ENCODE results near the gene XRCC2. TPM values are rescaled to one million over a fixed set of nuclear protein-coding genes. Genes with fewer than 3 reads are reported as not detected.

Gene XRCC2
- total RNA-seq, 1 donor from 2014 or later = 1.7 TPM

- no peaks in the 10 kb centered on the region for H3K4me1 ChIP-seq
- no peak overlapping the region for H3K27ac ChIP-seq
- H3K9me3 ChIP-seq = no peaks in the 10 kb centered on the region
- no peaks in the 10 kb centered on the region for H3K27me3 ChIP-seq
- H3K36me3 ChIP-seq = no peaks in the 10 kb centered on the region
- DNase-seq (ENCODE audit: extremely low spot score in 2 of 2) = no peak
- no peak overlapping the region for H3K4me3 ChIP-seq
- TF ChIP-seq POLR2AphosphoS5 (IDR thresholded peaks at IDR 0.05; ENCODE audit: insufficient read depth in 1 of 2, low read depth in 1 of 2) (no peak), CTCF (IDR thresholded peaks at IDR 0.05) (no peak), POLR2A (IDR thresholded peaks at IDR 0.05) (no peak)
- intact Hi-C loops (cut with DNase I) = no loop called here
Observed at GRCh38 chr7:152640829-152641228, 35.1 kb downstream of the XRCC2 start.

GRCh38 chr7:152637920-152638580, 37.9 kb downstream of the XRCC2 start:
- DNase-seq (ENCODE audit: extremely low spot score in 2 of 2) = no peak
- intact Hi-C loops (cut with DNase I) = no loop called here
- Histone ChIP-seq H3K36me3 (no peaks in the 10 kb centered on the region), H3K27me3 (no peaks in the 10 kb centered on the region), H3K9me3 (no peaks in the 10 kb centered on the region), H3K4me1 (no peaks in the 10 kb centered on the region), H3K4me3 (no peak overlapping the region), H3K27ac (no peak overlapping the region)
- TF ChIP-seq POLR2A (IDR thresholded peaks at IDR 0.05) (no peak), CTCF (IDR thresholded peaks at IDR 0.05) (no peak), POLR2AphosphoS5 (IDR thresholded peaks at IDR 0.05; ENCODE audit: insufficient read depth in 1 of 2, low read depth in 1 of 2) (no peak)

GRCh38 chr7:152637161-152637560, 38.8 kb downstream of the XRCC2 start:
- intact Hi-C loops (cut with DNase I) = no loop called here
- no peak overlapping the region for H3K4me3 ChIP-seq
- no peaks in the 10 kb centered on the region for H3K4me1 ChIP-seq

GRCh38 chr7:152636441-152636840, 39.5 kb downstream of the XRCC2 start:
- Histone ChIP-seq H3K4me1 (no peaks in the 10 kb centered on the region), H3K4me3 (no peak overlapping the region), H3K27ac (no peak overlapping the region), H3K27me3 (no peaks in the 10 kb centered on the region), H3K36me3 (no peaks in the 10 kb centered on the region), H3K9me3 (no peaks in the 10 kb centered on the region)
- intact Hi-C loops (cut with DNase I) = no loop called here
- no peak for DNase-seq (ENCODE audit: extremely low spot score in 2 of 2)
- TF ChIP-seq POLR2AphosphoS5 (IDR thresholded peaks at IDR 0.05; ENCODE audit: insufficient read depth in 1 of 2, low read depth in 1 of 2) (no peak), POLR2A (IDR thresholded peaks at IDR 0.05) (no peak), CTCF (IDR thresholded peaks at IDR 0.05) (no peak)

More at GRCh38 chr7:152637161-152637560, 38.8 kb downstream of the XRCC2 start:
- no peaks in the 10 kb centered on the region for H3K27me3 ChIP-seq
- no peak overlapping the region for H3K27ac ChIP-seq
- no peak for DNase-seq (ENCODE audit: extremely low spot score in 2 of 2)
- no peaks in the 10 kb centered on the region for H3K36me3 ChIP-seq
- no peaks in the 10 kb centered on the region for H3K9me3 ChIP-seq
- TF ChIP-seq CTCF (IDR thresholded peaks at IDR 0.05) (no peak), POLR2AphosphoS5 (IDR thresholded peaks at IDR 0.05; ENCODE audit: insufficient read depth in 1 of 2, low read depth in 1 of 2) (no peak), POLR2A (IDR thresholded peaks at IDR 0.05) (no peak)

GRCh38 chr7:152633504-152633903, 42.4 kb downstream of the XRCC2 start:
- Histone ChIP-seq H3K4me1 (no peaks in the 10 kb centered on the region), H3K27ac (no peak overlapping the region), H3K4me3 (no peak overlapping the region), H3K27me3 (no peaks in the 10 kb centered on the region), H3K9me3 (no peaks in the 10 kb centered on the region), H3K36me3 (no peaks in the 10 kb centered on the region)
- no peak for DNase-seq (ENCODE audit: extremely low spot score in 2 of 2)
- intact Hi-C loops (cut with DNase I) = no loop called here
- TF ChIP-seq POLR2AphosphoS5 (IDR thresholded peaks at IDR 0.05; ENCODE audit: insufficient read depth in 1 of 2, low read depth in 1 of 2) (no peak), CTCF (IDR thresholded peaks at IDR 0.05) (no peak), POLR2A (IDR thresholded peaks at IDR 0.05) (no peak)
